ENCODE results near the gene CIBAR2. TPM values are rescaled to one million over a fixed set of nuclear protein-coding genes. Genes with fewer than 3 reads are reported as not detected.
"Not testable (repeated sequence)": the region's sequence is repeated elsewhere in the genome, so short reads cannot be mapped to it uniquely, and the experiment has no call there.

The CIBAR2 gene
- total RNA-seq, 1 experiment from 2014 or later = not detected

GRCh38 chr16:85066346-85066885, 45.9 kb downstream of the CIBAR2 start:
- Histone ChIP-seq H3K4me3 (ENCODE audit: insufficient read depth, low read depth, low read length) (no peak overlapping the region), H3K27me3 (ENCODE audit: control insufficient read depth, insufficient read depth, low read length) (peaks cover under 1% of the 10 kb centered on the region; the same call in 1 of the 2 replicates), H3K36me3 (replicated peaks; ENCODE audit: control insufficient read depth, insufficient read depth, low read length) (no peaks in the 10 kb centered on the region)
- peak; percentile 35 for DNase-seq

GRCh38 chr16:85065099-85065498, 47.2 kb downstream of the CIBAR2 start:
- Histone ChIP-seq H3K4me3 (ENCODE audit: insufficient read depth, low read depth, low read length) (no peak overlapping the region), H3K36me3 (replicated peaks; ENCODE audit: control insufficient read depth, insufficient read depth, low read length) (no peaks in the 10 kb centered on the region), H3K27me3 (ENCODE audit: control insufficient read depth, insufficient read depth, low read length) (peaks cover 1% of the 10 kb centered on the region; the same call in 1 of the 2 replicates)
- DNase-seq = peak; percentile 37

GRCh38 chr16:85064186-85064585, 48.1 kb downstream of the CIBAR2 start:
- H3K36me3 ChIP-seq (replicated peaks; ENCODE audit: control insufficient read depth, insufficient read depth, low read length) = no peaks in the 10 kb centered on the region
- no peak for DNase-seq

GRCh38 chr16:85062845-85063244, 49.4 kb downstream of the CIBAR2 start:
- DNase-seq = peak; percentile 32
- peaks cover 1% of the 10 kb centered on the region; the same call in 1 of the 2 replicates for H3K27me3 ChIP-seq (ENCODE audit: control insufficient read depth, insufficient read depth, low read length)
- no peak overlapping the region for H3K4me3 ChIP-seq (ENCODE audit: insufficient read depth, low read depth, low read length)
- no peaks in the 10 kb centered on the region for H3K36me3 ChIP-seq (replicated peaks; ENCODE audit: control insufficient read depth, insufficient read depth, low read length)

More at GRCh38 chr16:85064186-85064585, 48.1 kb downstream of the CIBAR2 start:
- Histone ChIP-seq H3K27me3 (ENCODE audit: control insufficient read depth, insufficient read depth, low read length) (peaks cover 1% of the 10 kb centered on the region; the same call in 1 of the 2 replicates), H3K4me3 (ENCODE audit: insufficient read depth, low read depth, low read length) (no peak overlapping the region)

GRCh38 chr16:85062323-85062722, 49.9 kb downstream of the CIBAR2 start:
- Histone ChIP-seq H3K36me3 (replicated peaks; ENCODE audit: control insufficient read depth, insufficient read depth, low read length) (no peaks in the 10 kb centered on the region), H3K4me3 (ENCODE audit: insufficient read depth, low read depth, low read length) (no peak overlapping the region), H3K27me3 (ENCODE audit: control insufficient read depth, insufficient read depth, low read length) (peaks cover 1% of the 10 kb centered on the region; the same call in 1 of the 2 replicates)
- peak; percentile 69 for DNase-seq

GRCh38 chr16:85061566-85061965, 50.7 kb downstream of the CIBAR2 start:
- Histone ChIP-seq H3K36me3 (replicated peaks; ENCODE audit: control insufficient read depth, insufficient read depth, low read length) (no peaks in the 10 kb centered on the region), H3K27me3 (ENCODE audit: control insufficient read depth, insufficient read depth, low read length) (peaks cover 1% of the 10 kb centered on the region; the same call in 1 of the 2 replicates), H3K4me3 (ENCODE audit: insufficient read depth, low read depth, low read length) (no peak overlapping the region)
- DNase-seq = peak; percentile 23

GRCh38 chr16:85058909-85059308, 53.4 kb downstream of the CIBAR2 start:
- Histone ChIP-seq H3K4me3 (ENCODE audit: insufficient read depth, low read depth, low read length) (no peak overlapping the region), H3K27me3 (ENCODE audit: control insufficient read depth, insufficient read depth, low read length) (peaks cover 1% of the 10 kb centered on the region; the same call in 1 of the 2 replicates), H3K36me3 (replicated peaks; ENCODE audit: control insufficient read depth, insufficient read depth, low read length) (no peaks in the 10 kb centered on the region)
- no peak for DNase-seq

- Histone ChIP-seq H3K27me3 (ENCODE audit: control insufficient read depth, insufficient read depth, low read length) (peaks cover 1% of the 10 kb centered on the region; the same call in 1 of the 2 replicates), H3K36me3 (replicated peaks; ENCODE audit: control insufficient read depth, insufficient read depth, low read length) (no peaks in the 10 kb centered on the region), H3K4me3 (ENCODE audit: insufficient read depth, low read depth, low read length) (no peak overlapping the region)
- no peak for DNase-seq
Observed at GRCh38 chr16:85057948-85058347, 54.3 kb downstream of the CIBAR2 start.

GRCh38 chr16:85057212-85057889, 54.9 kb downstream of the CIBAR2 start:
- H3K27me3 ChIP-seq (ENCODE audit: control insufficient read depth, insufficient read depth, low read length) = peaks cover 1% of the 10 kb centered on the region; the same call in 1 of the 2 replicates
- no peak overlapping the region for H3K4me3 ChIP-seq (ENCODE audit: insufficient read depth, low read depth, low read length)
- DNase-seq = peak; percentile 77
- no peaks in the 10 kb centered on the region for H3K36me3 ChIP-seq (replicated peaks; ENCODE audit: control insufficient read depth, insufficient read depth, low read length)

GRCh38 chr16:85056211-85056748, 56.0 kb downstream of the CIBAR2 start:
- H3K27me3 ChIP-seq (ENCODE audit: control insufficient read depth, insufficient read depth, low read length) = no peaks in the 10 kb centered on the region
- peak; percentile 69 for DNase-seq
- H3K36me3 ChIP-seq (replicated peaks; ENCODE audit: control insufficient read depth, insufficient read depth, low read length) = no peaks in the 10 kb centered on the region
- H3K4me3 ChIP-seq (ENCODE audit: insufficient read depth, low read depth, low read length) = no peak overlapping the region

GRCh38 chr16:85055493-85056210, 56.6 kb downstream of the CIBAR2 start:
- no peaks in the 10 kb centered on the region for H3K36me3 ChIP-seq (replicated peaks; ENCODE audit: control insufficient read depth, insufficient read depth, low read length)
- DNase-seq = no peak
- no peaks in the 10 kb centered on the region for H3K27me3 ChIP-seq (ENCODE audit: control insufficient read depth, insufficient read depth, low read length)
- H3K4me3 ChIP-seq (ENCODE audit: insufficient read depth, low read depth, low read length) = no peak overlapping the region

- H3K4me3 ChIP-seq (ENCODE audit: insufficient read depth, low read depth, low read length) = no peak overlapping the region
- H3K36me3 ChIP-seq (replicated peaks; ENCODE audit: control insufficient read depth, insufficient read depth, low read length) = no peaks in the 10 kb centered on the region
- no peaks in the 10 kb centered on the region for H3K27me3 ChIP-seq (ENCODE audit: control insufficient read depth, insufficient read depth, low read length)
- no peak for DNase-seq
Observed at GRCh38 chr16:85054948-85055492, 57.3 kb downstream of the CIBAR2 start.

- H3K4me3 ChIP-seq (ENCODE audit: insufficient read depth, low read depth, low read length); DNase-seq; H3K27me3 ChIP-seq (ENCODE audit: control insufficient read depth, insufficient read depth, low read length); H3K36me3 ChIP-seq (replicated peaks; ENCODE audit: control insufficient read depth, insufficient read depth, low read length): not testable (repeated sequence)
Observed at GRCh38 chr16:85054321-85054720, 58.0 kb downstream of the CIBAR2 start.

GRCh38 chr16:85052536-85052935, 59.7 kb downstream of the CIBAR2 start:
- Histone ChIP-seq H3K4me3 (ENCODE audit: insufficient read depth, low read depth, low read length) (no peak overlapping the region), H3K27me3 (ENCODE audit: control insufficient read depth, insufficient read depth, low read length) (no peaks in the 10 kb centered on the region), H3K36me3 (replicated peaks; ENCODE audit: control insufficient read depth, insufficient read depth, low read length) (no peaks in the 10 kb centered on the region)
- no peak for DNase-seq
